NCI-H1048 (cell line): ENCODE results near the gene MARCHF4.

Source experiments
- DNase-seq: peaks from one replicate; lab custom pipeline; 2025; lab: John Stamatoyannopoulos, UW

The MARCHF4 gene

GRCh38 chr2:216349366-216349765, 22.9 kb downstream of the MARCHF4 start:
- no peak for DNase-seq

DNA sequence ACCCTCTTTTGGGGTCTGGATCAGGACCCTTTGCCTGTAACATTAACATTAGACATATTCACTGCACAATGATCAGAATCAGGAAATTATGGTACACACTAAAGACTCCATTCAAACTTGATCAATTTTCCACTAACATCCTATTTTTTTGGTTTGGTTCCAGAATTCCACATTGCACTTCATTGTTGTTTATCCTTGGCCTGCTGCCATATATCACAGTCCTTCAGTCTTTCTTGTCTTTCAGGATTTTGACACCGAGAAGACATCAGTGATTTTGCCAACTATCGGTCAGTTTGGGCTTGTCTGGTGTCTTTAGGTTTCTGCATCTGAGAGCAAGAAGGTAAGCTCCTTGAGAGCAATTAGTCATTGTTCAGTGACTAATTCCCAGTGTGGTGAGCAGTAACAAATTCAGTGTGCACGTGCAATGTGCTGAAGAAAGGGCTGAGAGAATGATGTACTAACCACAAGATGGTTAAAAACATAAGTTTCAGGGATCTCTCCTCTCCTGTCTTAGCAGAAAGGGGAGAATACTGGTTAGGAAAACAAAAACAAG, 23.5 kb downstream of the MARCHF4 start:
- no peak for DNase-seq

DNA sequence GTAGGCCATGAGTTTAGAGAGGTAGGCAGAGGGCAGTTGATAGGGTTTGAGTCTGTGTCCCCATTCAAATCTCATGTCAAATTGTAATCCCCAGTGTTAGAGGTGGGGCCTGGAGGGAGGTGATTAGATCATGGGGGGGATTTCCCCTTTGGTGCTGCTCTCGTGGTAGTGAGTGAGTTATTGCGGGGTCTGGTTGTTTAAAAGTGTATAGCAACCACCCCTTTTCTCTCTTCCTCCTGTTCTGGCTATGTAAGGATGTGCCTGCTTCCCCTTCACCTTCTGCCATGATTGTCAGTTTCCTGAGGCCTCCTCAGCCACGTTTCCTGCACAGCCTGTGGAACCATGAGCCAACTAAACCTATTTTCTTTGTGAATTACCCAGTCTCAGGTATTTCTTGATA, 25.5 kb downstream of the MARCHF4 start:
- no peak for DNase-seq

- no peak for DNase-seq
Measured at GRCh38 chr2:216345846-216346245, 26.4 kb downstream of the MARCHF4 start.

DNA sequence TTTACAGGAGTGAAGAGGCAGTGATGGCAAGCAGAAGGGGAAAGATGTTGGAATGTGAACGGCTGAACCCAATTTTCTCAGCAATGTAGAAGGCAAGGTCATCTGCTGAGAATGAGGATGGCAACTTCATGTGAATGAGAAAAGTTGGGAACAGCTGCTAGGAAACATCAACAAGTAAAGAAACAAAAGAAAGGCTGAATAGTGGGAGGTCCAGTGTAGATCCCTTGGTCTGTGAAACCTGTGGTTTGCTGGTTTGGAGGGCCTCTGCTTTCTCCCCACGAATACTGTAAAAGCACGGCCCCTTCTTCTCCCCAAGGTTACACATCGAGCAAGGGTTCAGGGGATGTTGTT, 27.4 kb downstream of the MARCHF4 start:
- DNase-seq = no peak

- no peak for DNase-seq
Measured at GRCh38 chr2:216344206-216344949, 27.9 kb downstream of the MARCHF4 start.

DNA sequence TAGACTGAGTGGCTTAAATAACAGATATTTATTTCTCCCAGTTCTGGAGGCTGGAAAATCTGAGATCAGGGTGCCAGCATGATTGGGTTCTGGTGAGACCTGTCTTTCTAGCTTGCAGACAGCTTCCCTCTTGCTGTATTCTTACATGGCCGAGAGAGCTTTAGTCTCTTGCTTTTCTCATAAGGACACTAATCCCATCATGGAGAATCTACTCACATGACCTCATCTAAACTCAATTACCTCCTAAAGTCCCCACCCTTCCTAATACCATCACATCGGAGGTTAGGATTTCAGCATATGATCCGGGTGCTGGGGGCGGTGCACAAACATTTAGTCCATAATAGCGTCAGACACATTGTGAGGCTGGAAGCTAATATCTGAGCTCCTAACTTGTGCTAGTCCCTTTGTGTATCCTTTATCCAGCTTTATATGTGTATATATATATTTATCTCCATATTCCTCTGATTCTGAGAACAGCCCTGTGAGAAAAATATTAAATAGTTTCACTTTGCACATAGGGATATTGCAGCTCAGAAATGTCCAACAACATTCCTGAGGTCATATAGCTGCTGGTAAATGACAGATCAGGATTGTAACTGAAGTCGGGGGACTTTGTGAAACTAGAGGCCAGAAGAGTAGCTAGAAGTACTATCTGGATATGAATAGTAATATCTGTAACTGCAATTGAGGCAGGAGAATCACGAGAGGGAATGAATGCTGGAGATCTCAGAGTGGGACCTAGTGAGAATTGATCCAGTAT, 28.9 kb downstream of the MARCHF4 start:
- no peak for DNase-seq

- DNase-seq = no peak
Measured at GRCh38 chr2:216341121-216341520, 31.2 kb downstream of the MARCHF4 start.

DNA sequence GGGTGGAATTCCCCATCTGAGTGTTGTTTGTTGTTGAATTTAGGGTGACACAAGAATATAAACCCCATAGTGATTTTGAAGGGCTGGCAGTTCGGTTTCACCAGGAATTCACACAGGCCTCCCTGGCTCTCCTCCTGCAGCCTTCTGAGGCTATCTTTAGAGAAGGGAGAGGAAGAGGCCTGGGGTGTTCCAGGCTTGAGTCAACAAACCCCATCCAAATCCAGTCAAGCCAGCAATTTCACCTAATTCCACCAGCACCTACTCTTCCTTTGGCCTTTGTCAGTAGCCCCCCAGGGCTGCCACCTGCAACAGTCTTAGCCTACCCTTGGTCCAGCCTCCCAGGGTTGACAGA, 32.0 kb downstream of the MARCHF4 start:
- DNase-seq = no peak

- DNase-seq = no peak
Measured at GRCh38 chr2:216339456-216340279, 32.6 kb downstream of the MARCHF4 start.

DNA sequence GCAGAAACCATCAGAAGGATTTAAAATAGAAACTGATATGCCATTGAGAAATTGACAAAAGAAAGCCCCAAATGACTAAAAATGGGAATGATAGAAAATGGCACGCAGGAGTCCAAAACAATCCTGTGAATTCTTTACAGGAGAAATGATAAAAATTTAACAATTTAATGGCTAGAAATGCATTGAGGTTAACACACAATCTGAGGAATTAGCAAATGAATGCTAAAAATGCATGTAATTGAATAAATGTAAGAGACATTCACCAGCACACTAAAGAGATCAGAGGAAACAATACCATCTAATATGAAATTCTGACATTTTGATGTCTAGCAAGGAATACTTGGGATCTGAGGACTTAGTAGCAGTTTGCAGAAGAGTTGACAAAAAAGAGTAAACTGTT, 37.0 kb downstream of the MARCHF4 start:
- no peak for DNase-seq

DNA sequence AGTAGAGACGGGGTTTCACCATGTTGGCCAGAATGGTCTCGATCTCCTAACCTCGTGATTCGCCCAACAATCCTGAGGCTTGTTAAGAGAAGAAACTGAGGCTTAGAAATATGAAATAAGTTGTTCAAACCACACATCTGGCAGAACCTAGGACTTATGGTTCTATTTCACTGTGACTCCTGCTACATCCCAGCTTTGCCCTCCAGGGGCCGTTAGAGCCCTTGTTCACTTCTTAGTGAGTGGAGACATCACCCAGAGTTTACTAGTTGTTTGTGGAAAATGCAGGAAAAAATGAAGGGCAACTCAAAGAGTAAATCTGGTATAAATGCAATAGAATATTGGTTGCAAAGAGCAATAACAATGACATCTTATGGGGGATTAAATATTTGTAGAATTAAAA, 43.9 kb downstream of the MARCHF4 start:
- DNase-seq = no peak

GRCh38 chr2:216327447-216327935, 44.8 kb downstream of the MARCHF4 start:
- no peak for DNase-seq
